Naive thymus-derived CD4-positive, alpha-beta T cell (primary cell): Measurements from ENCODE around the gene SERTAD2. TPM values are rescaled to one million over a fixed set of nuclear protein-coding genes. Genes with fewer than 3 reads are reported as not detected.

Experiments
- ATAC-seq: fragments of 150-1000 bp; cut with Tn5 transposase; 2 replicates; pipeline ENCODE4 v1.10.0; 2021; ENCODE audit warnings: mild to moderate bottlenecking, moderate library complexity
- CTCF ChIA-PET: fragments of 350-600 bp; sonication (Branson Sonifier 250); formaldehyde crosslinking; loops from one replicate; lab custom pipeline; 2021; ENCODE audit warnings: antibody characterized with exemption; lab: Charles Lee
- POLR2A ChIA-PET: fragments of 350-600 bp; sonication (Branson Sonifier 250); formaldehyde crosslinking; loops from one replicate; lab custom pipeline; 2021; ENCODE audit warnings: antibody characterized with exemption, inconsistent platforms; lab: Charles Lee
- DNase-seq, 9 donors: peaks; one replicate each; pipeline versions ENCODE4 v3.0.0 to v3.0.0-alpha.2; 2020 to 2022; ENCODE audit warnings: mixed read lengths in 1 of 9
- H3K27ac ChIP-seq: one replicate; pipeline ENCODE4 v1.7.0; 2013; ENCODE audit warnings: mild to moderate bottlenecking, low read depth, low read length, moderate library complexity
- H3K27me3 ChIP-seq, 2 donors: one replicate each; pipeline ENCODE4 v1.7.0; 2013; ENCODE audit warnings: low read length in 2 of 2, mild to moderate bottlenecking in 2 of 2, moderate library complexity in 2 of 2; ENCODE audit not compliant: control insufficient read depth in 2 of 2, insufficient read depth in 2 of 2
- H3K36me3 ChIP-seq, 3 experiments: 1 replicate in 2 of 3; 2 replicates in 1 of 3; pipeline ENCODE4 v1.7.0; 2013; ENCODE audit warnings: low read length in 3 of 3, mild to moderate bottlenecking in 3 of 3, moderate library complexity in 1 of 3; ENCODE audit not compliant: insufficient read depth in 3 of 3, control insufficient read depth in 2 of 3
- H3K4me1 ChIP-seq, 2 donors: one replicate each; pipeline ENCODE4 v1.7.0; 2013; ENCODE audit warnings: low read length in 2 of 2, mild to moderate bottlenecking in 2 of 2, moderate library complexity in 1 of 2; ENCODE audit not compliant: control insufficient read depth in 2 of 2, insufficient read depth in 2 of 2
- H3K4me3 ChIP-seq: 2 replicates; pipeline ENCODE4 v1.7.0; 2013; ENCODE audit warnings: mild to moderate bottlenecking, low read length
- H3K9me3 ChIP-seq, 3 experiments: 1 replicate in 2 of 3; 2 replicates in 1 of 3; pipeline ENCODE4 v1.7.0; 2013; ENCODE audit warnings: low read length in 3 of 3; ENCODE audit not compliant: control insufficient read depth in 2 of 3
- H3K27ac Mint-ChIP-seq, 9 donors: one replicate each; pipeline ENCODE4 v1.8.0; 2020 to 2022; ENCODE audit warnings: mixed read lengths in 9 of 9, mild to moderate bottlenecking in 8 of 9, moderate library complexity in 5 of 9, inconsistent platforms in 2 of 9
- H3K27me3 Mint-ChIP-seq, 5 donors: one replicate each; pipeline ENCODE4 v1.8.0; 2021 to 2022; ENCODE audit warnings: mixed read lengths in 5 of 5, mild to moderate bottlenecking in 1 of 5
- H3K36me3 Mint-ChIP-seq, 5 donors: one replicate each; pipeline ENCODE4 v1.8.0; 2020 to 2022; ENCODE audit warnings: mixed read lengths in 5 of 5, mild to moderate bottlenecking in 3 of 5, inconsistent platforms in 1 of 5
- H3K4me1 Mint-ChIP-seq, 7 donors: one replicate each; pipeline ENCODE4 v1.8.0; 2020 to 2022; ENCODE audit warnings: mixed read lengths in 7 of 7, mild to moderate bottlenecking in 3 of 7, inconsistent platforms in 1 of 7
- H3K4me3 Mint-ChIP-seq, 10 donors: one replicate each; pipeline ENCODE4 v1.8.0; 2020 to 2022; ENCODE audit warnings: mild to moderate bottlenecking in 10 of 10, mixed read lengths in 10 of 10, moderate library complexity in 6 of 10, inconsistent platforms in 2 of 10
- H3K9me3 Mint-ChIP-seq, 11 donors: one replicate each; pipeline ENCODE4 v1.8.0; 2020 to 2022; ENCODE audit warnings: mixed read lengths in 11 of 11, mild to moderate bottlenecking in 4 of 11, inconsistent platforms in 1 of 11, moderate library complexity in 1 of 11
- intact Hi-C, 2 donors: fragments of 100-400 bp; cut with micrococcal nuclease; formaldehyde crosslinking; loops; one replicate each; pipeline ENCODE4 v1.15.1; 2023
- polyA plus RNA-seq, 2 donors: library from polyadenylated mRNA; unstranded; fragments of 300-500 nt; fragmentation: Illumina TruSeq; gene quantifications; one replicate each; pipeline ENCODE4 v1.2.3, GENCODE V29; 2021
- total RNA-seq, 6 experiments: library from RNA in 5 of 6; stranded (reverse) in 5 of 6; gene quantifications; 1 replicate in 5 of 6; 2 replicates in 1 of 6; pipeline ENCODE4 v1.2.3 and lab custom pipeline; 2021 to 2026

The SERTAD2 gene
- total and polyA plus RNA-seq, 7 experiments from 2014 or later = 5.2 to 43.8 (median 35.0) TPM

- Mint-ChIP-seq H3K27me3 (peaks cover 0 to 20% (median 0%) of the 10 kb centered on the region in 5 donors), H3K9me3 (peaks cover 0 to 10% (median 0%) of the 10 kb centered on the region in 11 donors), H3K4me1 (peaks cover 0 to 33% (median 21%) of the 10 kb centered on the region in 7 donors), H3K4me3 (peak overlapping the region; percentile 34 to 84 (median 76)), H3K36me3 (peaks cover 0 to 9% (median 0%) of the 10 kb centered on the region in 5 donors), H3K27ac (peak overlapping the region in 8 of 9 donors; percentile 51 to 91 (median 80))
- ATAC-seq = no peak
- CTCF ChIA-PET = interaction anchor here (0.6 to 1.5 kb wide), 13 partner anchors 36 to 556 kb away, joined by 3 to 6 read pairs (median 3); partner anchors contain the start of gene AFTPH
- Histone ChIP-seq H3K27me3 (no peaks in the 10 kb centered on the region), H3K27ac (no peak overlapping the region), H3K9me3 (no peaks in the 10 kb centered on the region), H3K4me1 (peaks cover 17 to 27% of the 10 kb centered on the region in 2 donors), H3K36me3 (no peaks in the 10 kb centered on the region), H3K4me3 (no peak overlapping the region)
- peak in 1 of 9 donors; percentile 15 for DNase-seq
- POLR2A ChIA-PET = interaction anchor here (0.7 to 2.1 kb wide), 15 partner anchors 15 to 488 kb away, joined by 3 to 14 read pairs (median 3); partner anchors contain the start of gene SERTAD2
- intact Hi-C loops = loop anchor here (1.0 to 10.0 kb wide), 12 partner anchors 21 to 495 kb away; partner anchors contain the start of genes AFTPH (in 1 of the 2), CEP68 (in 1 of the 2), PELI1 (in 1 of the 2) and SERTAD2 (in 1 of the 2)
These were observed 46.1 kb downstream of the SERTAD2 start for GRCh38 chr2:64607381-64608304.

GRCh38 chr2:64606479-64607363 lies 47.0 kb downstream of the SERTAD2 start:
- H3K9me3 Mint-ChIP-seq = peaks cover 0 to 10% (median 0%) of the 10 kb centered on the region in 11 donors
- H3K4me3 ChIP-seq = peak overlapping the region; percentile 49
- no peaks in the 10 kb centered on the region for H3K36me3 ChIP-seq
- H3K27ac Mint-ChIP-seq = peak overlapping the region; percentile 31 to 88 (median 65)
- intact Hi-C loops = loop anchor here (1.0 to 10.0 kb wide), 11 partner anchors 20 to 494 kb away; partner anchors contain the start of genes AFTPH (in 1 of the 2), CEP68 (in 1 of the 2) and PELI1 (in 1 of the 2)
- H3K27me3 ChIP-seq = no peaks in the 10 kb centered on the region
- peak overlapping the region; percentile 34 to 84 (median 69) for H3K4me3 Mint-ChIP-seq
- H3K4me1 ChIP-seq = peaks cover 17 to 27% of the 10 kb centered on the region in 2 donors
- CTCF ChIA-PET = interaction anchor here (0.6 to 1.5 kb wide), 10 partner anchors 36 to 557 kb away, joined by 3 to 6 read pairs (median 4); no protein-coding TSS in a partner anchor
- H3K4me1 Mint-ChIP-seq = peaks cover 0 to 33% (median 21%) of the 10 kb centered on the region in 7 donors
- H3K27ac ChIP-seq = peak overlapping the region; percentile 41
- DNase-seq (peak; percentile 59 to 87 (median 82)), ATAC-seq (peak; percentile 94)
- peaks cover 0 to 10% (median 0%) of the 10 kb centered on the region in 5 donors for H3K36me3 Mint-ChIP-seq
- peaks cover 0 to 15% (median 0%) of the 10 kb centered on the region in 5 donors for H3K27me3 Mint-ChIP-seq
- POLR2A ChIA-PET = interaction anchor here (0.7 to 2.1 kb wide), 8 partner anchors 14 to 145 kb away, joined by 3 to 14 read pairs (median 4); partner anchors contain the start of gene SERTAD2
- H3K9me3 ChIP-seq = no peaks in the 10 kb centered on the region

- CTCF ChIA-PET = interaction anchor here (0.6 to 1.4 kb wide), 6 partner anchors 8 to 261 kb away, joined by 3 to 6 read pairs (median 4); no protein-coding TSS in a partner anchor
- no peak overlapping the region for H3K4me3 ChIP-seq
These were observed 47.7 kb downstream of the SERTAD2 start for GRCh38 chr2:64605991-64606478.

GRCh38 chr2:64605026-64605471 lies 48.7 kb downstream of the SERTAD2 start:
- Mint-ChIP-seq H3K4me3 (no peak overlapping the region), H3K36me3 (peaks cover 0 to 10% (median 0%) of the 10 kb centered on the region in 5 donors)

More at GRCh38 chr2:64605991-64606478, 47.7 kb downstream of the SERTAD2 start:
- peak in 1 of 9 donors; percentile 18 for DNase-seq
- H3K27me3 ChIP-seq = no peaks in the 10 kb centered on the region
- H3K4me1 ChIP-seq = peaks cover 17 to 27% of the 10 kb centered on the region in 2 donors
- Mint-ChIP-seq H3K27me3 (peaks cover 0 to 8% (median 0%) of the 10 kb centered on the region in 5 donors), H3K36me3 (peaks cover 0 to 10% (median 0%) of the 10 kb centered on the region in 5 donors), H3K9me3 (peaks cover 0 to 10% (median 0%) of the 10 kb centered on the region in 11 donors), H3K4me1 (peaks cover 0 to 33% (median 21%) of the 10 kb centered on the region in 7 donors), H3K4me3 (peak overlapping the region in 7 of 10 donors; percentile 3 to 66 (median 42)), H3K27ac (peak overlapping the region; percentile 31 to 86 (median 64))
- ATAC-seq = no peak
- intact Hi-C loops = loop anchor here (2.0 to 10.0 kb wide), 6 partner anchors 19 to 494 kb away; partner anchors contain the start of genes CEP68 (in 1 of the 2) and PELI1 (in 1 of the 2)
- H3K36me3 ChIP-seq = no peaks in the 10 kb centered on the region
- no peak overlapping the region for H3K27ac ChIP-seq
- H3K9me3 ChIP-seq = no peaks in the 10 kb centered on the region
- POLR2A ChIA-PET = interaction anchor here (0.9 to 2.1 kb wide), 5 partner anchors 13 to 215 kb away, joined by 3 to 9 read pairs (median 5); no protein-coding TSS in a partner anchor

GRCh38 chr2:64604155-64604554 lies 49.6 kb downstream of the SERTAD2 start:
- Histone ChIP-seq H3K27me3 (no peaks in the 10 kb centered on the region), H3K4me3 (no peak overlapping the region), H3K36me3 (no peaks in the 10 kb centered on the region), H3K27ac (no peak overlapping the region), H3K9me3 (no peaks in the 10 kb centered on the region), H3K4me1 (peaks cover 17 to 27% of the 10 kb centered on the region in 2 donors)
- CTCF ChIA-PET = no interaction called here
- no peak for ATAC-seq
- DNase-seq = no peak
- no peaks in the 10 kb centered on the region for H3K27me3 Mint-ChIP-seq
- H3K27ac Mint-ChIP-seq = peak overlapping the region in 1 of 9 donors; percentile 3
- H3K4me3 Mint-ChIP-seq = no peak overlapping the region
- peaks cover 0 to 40% (median 24%) of the 10 kb centered on the region in 7 donors for H3K4me1 Mint-ChIP-seq
- H3K9me3 Mint-ChIP-seq = peaks cover 0 to 10% (median 0%) of the 10 kb centered on the region in 11 donors
- POLR2A ChIA-PET = no interaction called here
- intact Hi-C loops = loop anchor here in 1 of 2 donors (10.0 kb wide), 1 partner anchor 451 kb away; the partner anchor contains the start of gene CEP68
- H3K36me3 Mint-ChIP-seq = peaks cover 0 to 11% (median 0%) of the 10 kb centered on the region in 5 donors

More at GRCh38 chr2:64605026-64605471, 48.7 kb downstream of the SERTAD2 start:
- DNase-seq (peak in 1 of 9 donors; percentile 11), ATAC-seq (no peak)
- POLR2A ChIA-PET = interaction anchor here (0.9 kb wide), 1 partner anchor 216 kb away, joined by 4 read pairs; no protein-coding TSS in a partner anchor
- Mint-ChIP-seq H3K27ac (peak overlapping the region in 1 of 9 donors; percentile 48), H3K27me3 (no peaks in the 10 kb centered on the region), H3K4me1 (peaks cover 0 to 33% (median 21%) of the 10 kb centered on the region in 7 donors), H3K9me3 (peaks cover 0 to 10% (median 0%) of the 10 kb centered on the region in 11 donors)
- intact Hi-C loops = loop anchor here in 1 of 2 donors (5.0 to 10.0 kb wide), 3 partner anchors 450 to 493 kb away; partner anchors contain the start of genes CEP68 and PELI1
- H3K9me3 ChIP-seq = no peaks in the 10 kb centered on the region
- CTCF ChIA-PET = interaction anchor here (0.9 to 1.4 kb wide), 2 partner anchors 42 to 262 kb away, joined by 3 to 5 read pairs; no protein-coding TSS in a partner anchor
- H3K36me3 ChIP-seq = no peaks in the 10 kb centered on the region
- no peak overlapping the region for H3K4me3 ChIP-seq
- peaks cover 17 to 27% of the 10 kb centered on the region in 2 donors for H3K4me1 ChIP-seq
- H3K27ac ChIP-seq = no peak overlapping the region
- no peaks in the 10 kb centered on the region for H3K27me3 ChIP-seq
